ENCODE data around the gene MARVELD2. TPM values are rescaled to one million over a fixed set of nuclear protein-coding genes. Genes with fewer than 3 reads are reported as not detected.

MARVELD2 gene
- total RNA-seq, 4 donors from 2014 or later: 12.4 to 24.5 (median 18.2) TPM

GRCh38 chr5:69372394-69372793 is 42.5 kb upstream of the MARVELD2 start:
- DNase-seq: no peak
- intact Hi-C loops (cut with DNase I): no loop called here
- Histone ChIP-seq H3K27ac (no peak overlapping the region), H3K4me3 (no peak overlapping the region), H3K27me3 (no peaks in the 10 kb centered on the region), H3K9me3 (no peaks in the 10 kb centered on the region), H3K36me3 (peaks cover 0 to 37% (median 0%) of the 10 kb centered on the region in 3 donors), H3K4me1 (peaks cover 11 to 44% (median 20%) of the 10 kb centered on the region in 3 donors)
- WGBS, 2 donors: 96 to 97% methylated on average over 5 of the region's 5 CpGs
- TF ChIP-seq POLR2A (IDR thresholded peaks at IDR 0.05): no peak
- TF ChIP-seq CTCF (IDR thresholded peaks at IDR 0.05): no peak

GRCh38 chr5:69374911-69375446 is 39.9 kb upstream of the MARVELD2 start:
- H3K27ac ChIP-seq: no peak overlapping the region
- H3K27me3 ChIP-seq: no peaks in the 10 kb centered on the region

GRCh38 chr5:69378376-69378775 is 36.5 kb upstream of the MARVELD2 start:
- Histone ChIP-seq H3K36me3 (peaks cover 0 to 93% (median 5%) of the 10 kb centered on the region in 3 donors), H3K9me3 (no peaks in the 10 kb centered on the region), H3K4me1 (no peaks in the 10 kb centered on the region), H3K4me3 (no peak overlapping the region), H3K27ac (no peak overlapping the region), H3K27me3 (no peaks in the 10 kb centered on the region)
- intact Hi-C loops (cut with DNase I): no loop called here
- TF ChIP-seq CTCF (IDR thresholded peaks at IDR 0.05) (no peak), POLR2A (IDR thresholded peaks at IDR 0.05) (no peak)
- DNase-seq: no peak

More at GRCh38 chr5:69374911-69375446, 39.9 kb upstream of the MARVELD2 start:
- TF ChIP-seq POLR2A (IDR thresholded peaks at IDR 0.05): no peak
- no peak for TF ChIP-seq CTCF (IDR thresholded peaks at IDR 0.05)
- Histone ChIP-seq H3K9me3 (no peaks in the 10 kb centered on the region), H3K4me3 (no peak overlapping the region), H3K36me3 (peaks cover 0 to 59% (median 0%) of the 10 kb centered on the region in 3 donors), H3K4me1 (peaks cover 0 to 30% (median 10%) of the 10 kb centered on the region in 3 donors)
- intact Hi-C loops (cut with DNase I): no loop called here
- WGBS, 2 donors: 82 to 90% methylated on average over 4 of the region's 4 CpGs
- DNase-seq: no peak

- H3K27ac ChIP-seq: no peak overlapping the region
- H3K9me3 ChIP-seq: no peaks in the 10 kb centered on the region
- no peaks in the 10 kb centered on the region for H3K27me3 ChIP-seq
- H3K4me3 ChIP-seq: no peak overlapping the region
- DNase-seq: no peak
- TF ChIP-seq CTCF (IDR thresholded peaks at IDR 0.05): no peak
- H3K36me3 ChIP-seq: peaks cover 0 to 92% (median 0%) of the 10 kb centered on the region in 3 donors
- H3K4me1 ChIP-seq: no peaks in the 10 kb centered on the region
- 88 to 91% methylated on average over 15 of the region's 15 CpGs for WGBS, 2 donors
- intact Hi-C loops (cut with DNase I): no loop called here
These were observed 10.1 kb upstream of the MARVELD2 start for GRCh38 chr5:69404659-69405330.

- 31 to 47% methylated on average over 14 to 15 of the region's 18 CpGs for WGBS, 2 donors
- Histone ChIP-seq H3K4me1 (peaks cover 0 to 19% (median 0%) of the 10 kb centered on the region in 3 donors), H3K27me3 (no peaks in the 10 kb centered on the region), H3K27ac (peak overlapping the region; percentile 86 to 93 (median 88)), H3K36me3 (peaks cover 0 to 51% (median 0%) of the 10 kb centered on the region in 3 donors), H3K4me3 (peak overlapping the region; percentile 58 to 85 (median 75)), H3K9me3 (no peaks in the 10 kb centered on the region)
- no peak for DNase-seq
- TF ChIP-seq POLR2A (IDR thresholded peaks at IDR 0.05) (no peak), CTCF (IDR thresholded peaks at IDR 0.05) (no peak)
- intact Hi-C loops (cut with DNase I): no loop called here
These were observed 655 bp downstream of the MARVELD2 start for GRCh38 chr5:69415584-69415958.

Data from esophagus squamous epithelium (tissue), 5 donors.